ENCODE results near the gene SOX13. TPM values are rescaled to one million over a fixed set of nuclear protein-coding genes. Genes with fewer than 3 reads are reported as not detected.

SOX13 gene
- total RNA-seq, 1 experiment from 2014 or later, result 21.8 TPM

DNA sequence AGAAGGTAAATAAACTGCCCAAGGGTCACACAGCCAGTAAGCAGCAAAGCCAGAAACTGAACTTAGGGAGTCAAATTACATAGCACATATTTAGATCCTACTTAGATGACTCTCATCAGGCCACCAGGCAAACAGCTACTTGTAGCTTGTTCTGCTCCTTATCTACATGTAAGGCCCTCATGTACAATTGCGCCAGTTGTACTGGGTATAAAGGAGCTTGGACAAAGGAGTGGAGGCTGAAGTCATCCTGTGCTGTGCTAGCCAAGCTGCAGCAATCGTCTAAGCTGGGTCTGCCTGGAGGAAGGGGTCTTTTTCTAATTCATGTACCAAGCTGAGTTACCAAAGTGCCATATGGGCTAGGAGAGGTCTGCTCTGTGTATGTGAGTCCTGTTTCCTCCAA, 66.2 kb downstream of the SOX13 start:
- CTCF ChIA-PET, result no interaction called here
- H3K27me3 Mint-ChIP-seq (ENCODE audit: unreplicated experiment), result peaks cover 54% of the 10 kb centered on the region
- no peak overlapping the region for H3K4me3 Mint-ChIP-seq (ENCODE audit: low read depth, unreplicated experiment)

DNA sequence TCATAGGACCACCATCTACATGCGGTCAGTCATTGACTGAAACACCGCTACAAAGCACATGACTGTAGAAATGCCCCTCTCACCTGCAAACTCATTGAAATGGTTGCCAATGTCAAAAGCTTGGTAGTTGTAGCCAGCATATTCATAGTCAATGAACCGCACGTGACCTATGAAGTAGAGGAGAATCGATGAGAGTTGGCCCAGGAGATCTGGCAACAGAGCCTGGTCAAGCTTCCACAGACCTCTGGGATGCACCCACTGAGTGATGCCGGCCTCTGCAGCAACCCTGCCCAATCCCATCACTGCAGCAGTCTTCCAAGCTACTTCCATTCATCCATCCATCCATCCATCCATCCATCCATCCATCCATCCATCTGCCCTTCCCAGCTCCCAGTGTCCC, 67.0 kb downstream of the SOX13 start:
- peaks cover 9% of the 10 kb centered on the region for H3K4me1 Mint-ChIP-seq (ENCODE audit: low read depth, unreplicated experiment)
- intact Hi-C loops (cut with micrococcal nuclease; ENCODE audit: unreplicated experiment), result no loop called here
- no TSS peak for BruUV-seq (replicated peaks)
- no peaks in the 10 kb centered on the region for H3K9me3 Mint-ChIP-seq (ENCODE audit: low read depth, unreplicated experiment)
- H3K4me3 Mint-ChIP-seq (ENCODE audit: low read depth, unreplicated experiment), result no peak overlapping the region
- TF ChIP-seq, protein P1, sequence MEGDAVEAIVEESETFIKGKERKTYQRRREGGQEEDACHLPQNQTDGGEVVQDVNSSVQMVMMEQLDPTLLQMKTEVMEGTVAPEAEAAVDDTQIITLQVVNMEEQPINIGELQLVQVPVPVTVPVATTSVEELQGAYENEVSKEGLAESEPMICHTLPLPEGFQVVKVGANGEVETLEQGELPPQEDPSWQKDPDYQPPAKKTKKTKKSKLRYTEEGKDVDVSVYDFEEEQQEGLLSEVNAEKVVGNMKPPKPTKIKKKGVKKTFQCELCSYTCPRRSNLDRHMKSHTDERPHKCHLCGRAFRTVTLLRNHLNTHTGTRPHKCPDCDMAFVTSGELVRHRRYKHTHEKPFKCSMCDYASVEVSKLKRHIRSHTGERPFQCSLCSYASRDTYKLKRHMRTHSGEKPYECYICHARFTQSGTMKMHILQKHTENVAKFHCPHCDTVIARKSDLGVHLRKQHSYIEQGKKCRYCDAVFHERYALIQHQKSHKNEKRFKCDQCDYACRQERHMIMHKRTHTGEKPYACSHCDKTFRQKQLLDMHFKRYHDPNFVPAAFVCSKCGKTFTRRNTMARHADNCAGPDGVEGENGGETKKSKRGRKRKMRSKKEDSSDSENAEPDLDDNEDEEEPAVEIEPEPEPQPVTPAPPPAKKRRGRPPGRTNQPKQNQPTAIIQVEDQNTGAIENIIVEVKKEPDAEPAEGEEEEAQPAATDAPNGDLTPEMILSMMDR (IDR thresholded peaks at IDR 0.05; ENCODE audit: unreplicated experiment), result no peak
- CTCF ChIA-PET, result interaction anchor here (0.7 to 1.5 kb wide), 5 partner anchors 12 to 780 kb away, joined by 3 to 5 read pairs (median 4); no protein-coding TSS in a partner anchor
- H3K27me3 Mint-ChIP-seq (ENCODE audit: unreplicated experiment), result peaks cover 63% of the 10 kb centered on the region
- DNase-seq, result no peak
- no peak overlapping the region for H3K27ac Mint-ChIP-seq (ENCODE audit: unreplicated experiment)
- H3K36me3 Mint-ChIP-seq (ENCODE audit: insufficient read depth, unreplicated experiment), result no peaks in the 10 kb centered on the region

More for the DNA sequence above, 66.2 kb downstream of the SOX13 start:
- Mint-ChIP-seq H3K27ac (ENCODE audit: unreplicated experiment) (no peak overlapping the region), H3K9me3 (ENCODE audit: low read depth, unreplicated experiment) (no peaks in the 10 kb centered on the region), H3K36me3 (ENCODE audit: insufficient read depth, unreplicated experiment) (no peaks in the 10 kb centered on the region), H3K4me1 (ENCODE audit: low read depth, unreplicated experiment) (peaks cover 9% of the 10 kb centered on the region)
- intact Hi-C loops (cut with micrococcal nuclease; ENCODE audit: unreplicated experiment), result no loop called here
- no peak for DNase-seq
- no TSS peak for BruUV-seq (replicated peaks)
- TF ChIP-seq, protein P1 (IDR thresholded peaks at IDR 0.05; ENCODE audit: unreplicated experiment), result no peak

- TF ChIP-seq, protein P1 (IDR thresholded peaks at IDR 0.05; ENCODE audit: unreplicated experiment), result no peak
- CTCF ChIA-PET, result interaction anchor here (1.5 kb wide), 1 partner anchor 13 kb away, joined by 4 read pairs; no protein-coding TSS in a partner anchor
- BruUV-seq (replicated peaks), result no TSS peak
- H3K27me3 Mint-ChIP-seq (ENCODE audit: unreplicated experiment), result peaks cover 74% of the 10 kb centered on the region
- intact Hi-C loops (cut with micrococcal nuclease; ENCODE audit: unreplicated experiment), result no loop called here
- no peaks in the 10 kb centered on the region for H3K36me3 Mint-ChIP-seq (ENCODE audit: insufficient read depth, unreplicated experiment)
- no peak overlapping the region for H3K27ac Mint-ChIP-seq (ENCODE audit: unreplicated experiment)
- no peak for DNase-seq
- H3K4me1 Mint-ChIP-seq (ENCODE audit: low read depth, unreplicated experiment), result peaks cover 9% of the 10 kb centered on the region
- no peaks in the 10 kb centered on the region for H3K9me3 Mint-ChIP-seq (ENCODE audit: low read depth, unreplicated experiment)
- no peak overlapping the region for H3K4me3 Mint-ChIP-seq (ENCODE audit: low read depth, unreplicated experiment)
Measured at GRCh38 chr1:204141131-204141530, 68.2 kb downstream of the SOX13 start.

GRCh38 chr1:204142032-204142974, 69.4 kb downstream of the SOX13 start:
- H3K4me3 Mint-ChIP-seq (ENCODE audit: low read depth, unreplicated experiment), result no peak overlapping the region

More at GRCh38 chr1:204142032-204142974, 69.4 kb downstream of the SOX13 start:
- Mint-ChIP-seq H3K9me3 (ENCODE audit: low read depth, unreplicated experiment) (no peaks in the 10 kb centered on the region), H3K4me1 (ENCODE audit: low read depth, unreplicated experiment) (peaks cover 9% of the 10 kb centered on the region), H3K27ac (ENCODE audit: unreplicated experiment) (no peak overlapping the region), H3K36me3 (ENCODE audit: insufficient read depth, unreplicated experiment) (no peaks in the 10 kb centered on the region), H3K27me3 (ENCODE audit: unreplicated experiment) (peaks cover 85% of the 10 kb centered on the region)
- no peak for DNase-seq
- no TSS peak for BruUV-seq (replicated peaks)
- CTCF ChIA-PET, result no interaction called here
- TF ChIP-seq, protein P1 (IDR thresholded peaks at IDR 0.05; ENCODE audit: unreplicated experiment), result no peak
- intact Hi-C loops (cut with micrococcal nuclease; ENCODE audit: unreplicated experiment), result no loop called here

Data from Calu3 (cell line).